GM18861 (cell line): ENCODE data around the gene GYPC.
"Not testable (repeated sequence)": the region's sequence is repeated elsewhere in the genome, so short reads cannot be mapped to it uniquely, and the experiment has no call there.

Experiments
- ATAC-seq: cut with Tn5 transposase; IDR thresholded peaks from one replicate; pipeline ENCODE4 v1.9.1; 2021; ENCODE audit not compliant: unreplicated experiment

The GYPC gene, protein sequence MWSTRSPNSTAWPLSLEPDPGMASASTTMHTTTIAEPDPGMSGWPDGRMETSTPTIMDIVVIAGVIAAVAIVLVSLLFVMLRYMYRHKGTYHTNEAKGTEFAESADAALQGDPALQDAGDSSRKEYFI

DNA sequence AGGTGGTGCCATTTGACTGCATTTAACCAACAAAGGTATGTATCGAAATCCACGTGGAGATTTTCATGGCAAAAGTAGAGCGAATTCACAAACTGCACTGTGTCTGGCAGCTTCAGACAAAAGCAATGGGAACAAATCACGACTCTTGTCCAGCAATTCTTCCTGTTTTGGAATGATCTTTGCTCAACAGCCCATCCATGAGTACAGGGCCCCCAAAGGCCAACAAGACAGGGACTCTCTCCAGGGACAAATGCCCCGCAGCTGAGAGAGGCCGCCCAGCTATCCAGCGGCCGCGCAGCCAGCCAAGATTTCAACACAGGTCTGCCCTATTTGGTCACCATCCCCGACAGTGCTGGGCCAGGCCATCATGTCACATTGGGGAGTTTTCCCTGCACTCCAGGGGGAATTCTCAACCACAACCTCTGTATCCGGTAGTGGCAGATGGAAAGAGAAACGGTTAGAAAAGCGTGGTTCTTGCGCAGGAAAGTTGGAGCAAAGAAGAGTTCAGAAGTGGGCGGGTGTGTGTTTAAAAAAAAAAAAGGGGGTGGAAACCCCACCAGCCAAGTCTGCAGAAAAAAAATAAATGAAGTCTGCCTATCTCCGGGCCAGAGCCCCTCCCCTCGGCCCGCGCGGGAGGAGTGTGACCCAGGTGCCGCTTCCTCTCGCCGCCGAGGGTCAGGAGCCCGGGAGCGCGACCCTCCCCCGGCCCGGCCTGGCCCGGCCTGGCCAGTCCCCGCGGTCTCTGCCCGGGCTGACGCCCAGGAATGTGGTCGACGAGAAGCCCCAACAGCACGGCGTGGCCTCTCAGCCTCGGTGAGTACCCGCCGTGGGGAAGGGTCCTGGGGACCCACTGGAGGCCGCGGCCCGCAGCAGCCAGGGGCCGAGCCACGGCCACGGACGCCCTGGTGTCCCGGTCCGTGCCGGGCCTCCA, at the start of gene GYPC:
TSS of gene GYPC (plus strand) at position 659 of the 931 bp plus-strand sequence. CDS start at position 765, 106 bp downstream.
- ATAC-seq: peak; percentile 23

DNA sequence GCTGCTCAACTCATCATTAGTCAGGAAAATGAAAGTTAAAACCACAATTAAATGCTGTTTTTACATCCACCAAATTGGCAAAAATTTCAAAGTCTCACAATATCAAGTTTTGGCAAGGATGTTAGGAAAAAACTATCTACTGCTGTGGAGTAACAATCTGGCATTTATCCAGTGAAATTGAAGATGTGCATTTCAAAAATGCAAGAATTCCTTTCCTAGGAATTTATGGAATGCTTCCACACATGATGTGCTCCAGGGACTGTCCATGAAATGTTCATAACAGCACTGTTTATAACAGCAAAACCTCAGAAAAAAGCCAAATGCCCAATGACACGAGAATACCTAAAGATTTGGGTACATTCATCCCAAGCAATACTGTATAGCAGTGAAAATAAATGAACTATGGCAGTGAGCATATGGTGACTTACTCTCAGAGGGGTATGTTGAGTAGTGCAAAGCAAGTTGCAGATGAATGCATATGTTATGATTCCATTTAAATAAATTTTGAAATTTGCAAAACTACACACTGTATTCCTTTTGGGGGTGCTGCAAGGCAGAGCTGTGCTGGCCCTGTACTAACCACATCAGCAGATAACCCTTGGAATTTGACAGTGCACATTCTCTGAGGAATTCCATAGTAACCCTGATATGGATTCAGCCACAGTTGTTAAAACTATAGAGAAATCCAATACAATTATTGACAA, 41.3 kb upstream of the GYPC start:
- ATAC-seq: no peak

DNA sequence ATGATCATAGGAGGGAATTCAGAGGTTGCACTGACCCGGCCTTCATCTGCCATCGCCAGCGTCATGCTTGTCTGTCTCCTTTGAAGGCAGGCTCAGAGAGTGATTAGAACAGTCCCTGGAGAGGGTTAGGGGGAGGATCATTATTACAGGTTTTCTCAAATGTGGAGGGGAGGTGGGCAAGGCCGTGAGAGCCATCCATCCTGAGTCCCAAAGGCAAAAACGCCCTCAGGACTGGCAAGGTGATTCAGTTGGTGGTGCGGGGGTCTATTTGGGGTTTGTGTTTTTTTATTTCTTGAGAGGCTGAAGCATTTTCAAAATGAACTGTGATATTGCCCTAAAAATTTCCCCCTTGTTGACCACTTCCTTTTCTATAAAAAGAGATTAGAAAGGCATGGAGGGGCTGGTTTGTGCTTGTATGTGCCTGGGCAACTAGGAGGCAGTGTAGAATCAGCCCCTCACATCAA, 39.3 kb upstream of the GYPC start:
- ATAC-seq: peak; percentile 54

DNA sequence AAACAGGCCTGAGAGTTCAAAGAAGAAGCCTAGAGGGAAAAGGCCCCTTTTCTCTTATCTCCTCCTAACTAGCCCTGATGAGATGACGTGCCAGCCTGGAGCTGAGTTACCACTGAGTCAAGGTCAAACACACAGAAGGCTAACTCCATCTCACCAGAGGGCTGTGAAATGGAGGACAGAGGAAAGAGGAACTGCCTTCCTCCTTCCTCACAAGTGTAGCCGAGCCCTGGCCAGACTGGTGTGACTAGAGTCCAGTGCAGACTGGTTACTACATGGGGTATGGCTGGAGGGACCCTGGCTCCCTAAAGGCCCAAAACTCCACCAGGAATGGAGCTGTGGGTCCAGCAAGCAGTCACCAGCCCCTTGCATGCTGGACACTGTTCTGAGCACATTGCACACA, 35.7 kb upstream of the GYPC start:
- no peak for ATAC-seq

DNA sequence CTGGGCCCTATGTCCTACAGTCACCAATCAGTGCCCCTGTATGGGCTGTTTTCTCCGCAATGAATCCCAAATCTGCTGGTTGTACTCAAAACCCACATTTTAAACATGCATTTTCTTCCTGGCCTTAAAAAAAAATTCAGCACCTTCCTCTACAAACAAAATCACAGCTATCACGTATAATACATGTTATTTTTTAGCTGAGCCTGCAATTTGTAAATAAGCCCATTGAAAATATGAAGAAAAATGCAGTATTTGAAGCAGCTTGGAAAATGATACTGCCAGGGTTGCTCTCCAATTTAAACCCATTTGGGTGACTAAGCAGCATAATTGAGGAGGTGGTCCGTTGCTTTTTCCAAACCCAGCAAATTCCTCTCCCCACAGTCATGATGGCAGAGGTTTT, 33.0 kb upstream of the GYPC start:
- ATAC-seq: no peak

DNA sequence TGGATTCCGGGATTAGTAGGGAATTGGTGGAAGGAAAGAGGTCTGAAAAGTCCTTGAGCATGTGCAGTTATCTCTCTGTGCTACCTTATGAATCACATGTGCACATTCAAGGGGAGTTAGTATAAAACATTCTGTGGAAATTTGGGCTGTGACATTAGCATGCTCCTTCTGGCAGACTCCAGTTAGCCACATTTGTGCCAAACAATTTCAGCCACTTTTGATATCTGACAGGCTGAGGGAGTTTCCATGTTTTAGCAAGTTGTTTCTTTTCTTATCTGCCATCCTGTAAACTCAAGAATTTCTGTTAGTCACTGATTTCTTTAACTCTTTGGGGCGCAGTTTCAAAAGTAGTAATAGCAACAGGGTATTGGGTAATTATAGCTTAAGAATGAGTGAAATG, 28.3 kb upstream of the GYPC start:
- no peak for ATAC-seq

DNA sequence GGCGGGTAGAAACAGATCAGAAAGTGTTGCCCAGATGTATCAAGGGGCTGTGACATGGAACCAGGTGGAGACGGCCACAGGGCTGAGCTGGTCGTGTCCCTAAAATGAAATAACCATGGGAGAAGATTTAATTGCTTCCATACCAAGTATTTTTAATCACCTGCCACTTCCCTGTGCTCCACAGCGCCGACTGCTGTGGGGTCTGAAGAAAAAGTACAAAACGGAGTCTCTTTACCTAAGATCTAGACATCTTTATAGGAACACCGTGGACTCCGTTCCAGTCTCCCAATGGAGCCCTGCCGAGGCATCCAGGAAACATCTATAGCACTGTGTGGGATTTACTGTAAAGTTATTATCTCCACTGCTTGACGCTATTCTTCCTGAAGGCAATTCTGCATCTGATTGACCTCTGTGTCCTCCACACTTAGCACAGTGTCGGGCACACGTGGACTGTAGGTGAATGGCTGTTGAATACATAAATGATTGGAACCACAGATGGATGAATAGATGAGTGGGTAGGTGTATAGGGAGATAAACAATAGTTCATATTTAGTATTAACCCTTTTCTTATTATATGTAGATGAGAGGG, 21.6 kb upstream of the GYPC start:
- ATAC-seq: no peak

DNA sequence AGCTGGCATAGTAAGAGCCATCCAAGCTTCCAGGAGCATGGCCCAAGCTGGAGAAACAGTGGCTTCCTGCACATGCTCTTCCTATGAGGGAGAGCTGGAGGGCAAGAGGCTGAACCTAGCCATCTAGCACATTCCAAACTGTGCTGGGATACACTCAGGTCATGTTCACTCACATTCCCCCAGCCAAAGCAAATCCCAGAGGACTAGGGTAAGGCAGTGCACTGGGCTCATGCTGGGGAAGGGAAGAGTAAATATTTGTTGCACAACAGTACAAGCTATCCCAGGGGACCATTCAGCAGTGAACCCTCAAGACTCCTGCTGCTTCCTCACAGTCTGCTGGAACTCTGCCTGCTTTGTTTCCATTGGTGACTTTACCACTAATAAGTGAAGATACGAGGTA, 20.7 kb upstream of the GYPC start:
- no peak for ATAC-seq

DNA sequence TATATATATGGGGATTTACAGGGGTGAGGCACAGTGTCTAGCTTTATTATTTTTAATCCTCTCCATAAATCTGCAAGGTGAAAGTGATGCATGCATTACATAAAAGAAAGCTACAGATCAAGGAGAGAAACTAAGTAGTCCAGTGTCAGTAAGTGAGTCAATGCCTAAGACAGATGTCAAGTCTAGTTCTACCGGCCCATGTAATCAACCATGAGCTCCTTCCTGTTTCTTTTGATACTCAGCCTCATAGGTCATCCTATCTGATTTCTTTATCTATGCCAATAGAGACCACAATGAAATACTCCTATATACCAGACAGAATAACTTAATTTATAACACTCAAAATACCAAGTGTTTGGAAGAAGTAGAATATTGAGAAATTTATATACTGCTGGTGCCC, 20.2 kb upstream of the GYPC start:
- ATAC-seq: no peak

DNA sequence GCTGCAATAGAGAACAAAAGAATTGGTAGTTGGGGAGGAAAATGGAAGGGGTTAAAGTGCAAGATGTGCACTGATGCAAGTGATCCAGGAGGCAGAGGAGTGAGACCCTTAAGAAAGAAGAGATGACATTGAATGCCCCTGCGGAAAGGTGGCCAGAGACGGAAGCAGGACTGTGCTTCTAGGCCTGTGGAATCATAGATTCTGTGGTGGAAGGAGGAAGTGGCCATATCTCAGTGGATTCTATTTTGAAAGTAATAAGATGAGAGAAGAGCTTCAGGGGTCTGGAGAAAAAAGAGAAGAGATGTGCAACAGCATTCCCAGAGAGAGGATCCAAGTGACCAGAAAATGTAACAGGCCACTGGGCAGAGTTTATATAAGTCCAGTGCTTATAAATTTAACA, 18.6 kb upstream of the GYPC start:
- no peak for ATAC-seq

DNA sequence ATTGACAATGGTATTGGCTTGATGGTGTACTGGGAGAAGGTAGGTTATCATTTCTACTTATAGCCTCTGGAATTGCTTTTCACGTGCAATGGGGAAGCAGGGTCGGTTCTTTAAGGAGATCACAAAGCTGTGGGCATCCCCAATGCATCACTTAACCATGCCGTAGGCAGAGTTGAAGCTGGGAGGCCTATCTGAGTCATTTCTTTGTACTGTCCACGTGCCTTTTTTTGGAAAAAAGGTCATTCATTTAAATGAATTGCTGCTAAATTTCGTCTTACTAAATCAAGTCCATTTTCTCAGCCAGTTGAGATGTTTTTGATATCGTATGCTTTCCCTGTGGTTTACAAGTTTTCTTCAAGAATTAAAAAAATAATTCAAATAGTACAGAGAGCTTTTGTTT, 17.2 kb upstream of the GYPC start:
- ATAC-seq: no peak

DNA sequence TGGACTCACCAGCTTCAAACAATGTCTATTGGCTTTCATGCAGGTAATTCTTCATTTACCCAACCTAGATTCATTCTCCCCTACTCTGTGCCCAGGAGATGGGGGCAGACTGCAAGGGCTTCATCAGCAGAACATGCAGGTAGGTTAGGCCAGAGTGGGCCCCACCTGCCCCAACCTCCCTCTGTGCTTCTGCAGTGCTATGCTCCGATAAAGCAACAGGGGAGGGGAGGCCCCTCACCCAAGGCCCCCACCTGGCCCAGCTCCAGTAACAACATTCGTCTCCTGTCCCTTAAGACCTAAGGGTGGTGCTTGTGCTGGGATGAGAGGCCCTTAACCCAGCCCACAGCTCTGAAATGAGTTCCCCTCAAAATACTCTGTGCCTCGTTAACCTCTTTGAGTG, 16.7 kb upstream of the GYPC start:
- no peak for ATAC-seq

DNA sequence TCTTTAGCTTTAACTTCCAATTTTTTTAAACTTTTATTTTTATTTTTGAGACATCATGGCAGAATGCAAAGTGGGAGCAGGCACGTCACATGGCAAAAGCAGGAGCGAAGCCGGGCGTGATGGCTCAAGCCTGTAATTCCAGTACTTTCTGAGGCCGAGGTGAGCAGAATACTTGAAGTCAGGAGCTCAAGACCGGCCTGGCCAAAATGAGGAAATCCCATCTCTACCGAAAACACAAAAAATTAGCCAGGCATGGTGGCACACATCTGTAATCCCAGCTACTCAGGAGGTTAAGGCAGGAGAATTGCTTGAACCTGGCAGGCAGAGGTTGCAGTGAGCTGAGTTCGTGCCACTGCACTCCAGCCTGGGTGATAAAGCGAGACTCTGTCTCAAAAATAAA, 14.7 kb upstream of the GYPC start:
- peak; percentile 51 for ATAC-seq

DNA sequence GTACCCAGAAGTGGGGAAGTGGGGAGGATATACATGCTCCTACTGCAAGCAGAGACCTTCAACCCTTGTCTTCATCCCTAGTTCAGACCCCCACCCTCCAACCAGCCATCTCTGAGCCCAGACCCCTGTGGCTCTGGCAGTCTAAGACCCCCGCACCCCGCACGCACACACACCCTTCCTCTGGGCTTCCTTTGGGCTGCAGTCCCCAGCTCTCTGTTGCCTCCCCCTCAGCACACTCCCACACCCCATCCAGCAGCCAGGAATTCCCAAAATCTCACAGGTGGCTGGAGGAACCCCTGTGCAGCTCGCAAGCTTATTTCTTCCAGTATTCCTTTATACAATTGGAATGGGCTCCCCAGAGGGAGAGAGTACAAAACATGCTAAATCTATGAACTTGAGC, 13.9 kb upstream of the GYPC start:
- ATAC-seq: no peak

DNA sequence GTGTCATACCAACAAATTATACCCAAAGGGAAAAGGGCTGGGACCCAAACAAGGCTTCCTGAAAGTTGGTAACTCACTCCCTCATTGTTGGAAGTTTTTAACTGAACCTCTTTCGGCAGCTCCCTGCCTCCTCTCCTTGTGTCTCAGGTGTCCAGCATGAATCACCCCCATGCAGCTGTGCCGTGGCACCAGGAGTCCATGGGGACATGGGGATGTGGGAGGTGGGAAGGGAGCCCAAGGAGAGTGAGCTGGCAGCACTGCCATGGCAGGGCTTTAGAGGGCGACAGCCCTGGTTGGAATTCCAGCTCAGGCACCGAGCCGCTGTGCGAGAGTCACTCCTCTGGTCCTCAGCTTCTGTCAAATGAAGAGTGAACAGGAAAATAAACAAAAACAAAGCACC, 12.5 kb upstream of the GYPC start:
- no peak for ATAC-seq

DNA sequence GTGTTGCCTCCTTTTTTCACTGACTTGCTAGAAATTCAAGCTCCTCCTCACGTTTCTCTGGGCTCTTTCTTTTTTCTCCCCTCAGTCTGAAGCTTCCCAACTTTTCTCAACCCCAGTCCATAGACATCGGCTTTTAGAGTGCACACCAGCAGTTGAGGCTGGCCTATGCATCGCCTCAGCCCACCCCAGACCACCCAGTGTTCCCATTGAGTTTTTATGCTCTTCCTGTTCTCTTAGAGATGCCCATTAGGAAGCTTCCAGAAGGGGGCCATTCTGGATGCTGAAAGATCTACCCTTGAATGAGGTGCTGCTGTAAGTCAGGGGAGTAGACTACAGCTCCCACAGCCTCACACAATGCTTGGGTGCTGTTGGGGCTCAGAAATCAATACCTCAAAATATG, 12.0 kb upstream of the GYPC start:
- ATAC-seq: no peak

DNA sequence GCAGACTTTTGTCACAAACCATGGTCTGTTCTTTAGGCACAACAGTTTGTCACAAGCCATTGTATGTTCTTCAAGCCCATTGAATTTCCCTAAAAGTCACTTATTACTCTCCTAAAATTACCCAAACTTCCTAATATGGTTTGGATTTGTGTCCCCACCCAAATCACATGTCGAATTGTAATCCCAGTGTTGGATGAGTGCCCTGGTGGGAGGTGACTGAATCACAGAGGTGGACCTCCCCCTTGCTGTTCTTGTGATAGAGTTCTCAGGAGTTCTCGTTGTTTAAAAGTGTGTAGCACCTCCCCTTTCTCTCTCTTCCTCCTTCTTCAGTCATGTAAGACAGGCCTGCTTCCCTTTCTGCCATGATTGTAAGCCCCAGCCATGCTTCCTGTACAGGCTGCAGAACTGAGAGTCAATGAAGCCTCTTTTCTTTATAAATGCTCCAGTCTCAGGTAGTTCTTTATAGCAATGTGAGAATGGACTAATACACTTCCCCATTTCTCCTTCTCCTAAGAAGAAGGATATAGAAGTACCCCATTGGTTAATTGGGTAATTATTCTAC, 11.2 kb upstream of the GYPC start:
- peak; percentile 84 for ATAC-seq

DNA sequence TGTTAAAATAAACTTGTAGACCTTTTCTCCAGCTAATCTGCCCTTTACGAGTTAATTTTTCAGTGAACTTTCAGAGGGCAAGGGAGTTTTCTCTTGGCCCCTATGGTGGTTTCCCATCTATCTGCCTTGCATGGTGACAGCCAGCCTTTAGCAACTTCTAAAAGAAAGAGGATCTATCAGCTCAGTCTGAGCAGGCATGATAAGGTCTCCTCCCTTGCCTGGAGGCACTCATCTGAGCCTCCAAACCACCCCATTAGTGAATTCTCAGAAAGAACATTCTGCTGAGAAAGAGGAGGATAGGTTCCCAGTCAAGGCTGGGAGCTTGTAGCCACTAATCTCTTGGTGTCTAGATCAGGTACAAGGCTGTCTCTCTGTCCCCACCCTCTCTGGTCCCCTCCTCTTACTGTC, 10.7 kb upstream of the GYPC start:
- ATAC-seq: peak; percentile 46

DNA sequence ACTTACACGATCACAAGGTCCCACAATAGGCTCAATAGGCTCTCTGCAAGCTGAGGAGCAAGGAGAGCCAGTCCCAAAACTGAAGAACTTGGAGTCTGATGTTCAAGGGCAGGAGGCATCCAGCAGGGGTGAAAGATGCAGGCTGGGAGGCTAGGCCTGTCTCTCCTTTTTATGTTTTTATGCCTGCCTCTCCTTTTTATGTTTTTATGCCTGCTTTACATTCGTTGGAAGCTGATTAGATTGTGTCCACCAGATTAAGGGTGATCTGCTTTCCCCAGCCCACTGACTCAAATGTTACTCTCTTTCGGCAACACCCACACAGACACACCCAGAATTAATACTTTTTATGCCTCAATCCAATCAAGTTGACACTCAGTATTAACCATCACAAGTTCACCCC, 9.9 kb upstream of the GYPC start:
- ATAC-seq: no peak

DNA sequence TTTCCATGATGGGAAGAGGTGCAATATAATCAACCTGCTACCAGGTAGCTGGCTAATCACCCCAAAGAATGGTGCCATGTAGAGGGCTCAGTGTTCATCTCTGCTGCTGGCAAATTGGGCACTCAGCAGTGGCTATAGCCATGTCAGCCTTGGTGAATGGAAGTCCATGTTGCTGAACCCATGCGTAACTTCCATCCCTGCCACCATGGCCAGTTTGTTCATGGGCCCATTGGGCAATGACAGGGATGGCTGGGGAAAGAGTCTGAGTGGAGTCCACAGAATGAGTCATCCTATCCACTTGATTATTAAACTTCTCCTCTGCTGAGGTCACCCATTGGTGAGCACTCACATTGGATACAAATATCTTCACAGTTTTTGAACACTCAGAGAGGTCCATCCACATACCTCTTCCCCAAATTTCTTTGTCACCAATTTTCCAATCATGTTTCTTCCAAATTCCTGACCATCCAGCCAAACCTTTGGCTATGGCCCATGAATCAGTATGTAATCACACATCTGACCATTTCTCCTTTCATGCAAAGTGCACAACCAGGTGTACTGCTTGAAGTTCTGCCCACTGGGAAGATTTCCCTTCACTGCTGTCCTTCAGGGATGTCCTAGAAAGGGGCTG, 8.1 kb upstream of the GYPC start:
- ATAC-seq: not testable (repeated sequence)

DNA sequence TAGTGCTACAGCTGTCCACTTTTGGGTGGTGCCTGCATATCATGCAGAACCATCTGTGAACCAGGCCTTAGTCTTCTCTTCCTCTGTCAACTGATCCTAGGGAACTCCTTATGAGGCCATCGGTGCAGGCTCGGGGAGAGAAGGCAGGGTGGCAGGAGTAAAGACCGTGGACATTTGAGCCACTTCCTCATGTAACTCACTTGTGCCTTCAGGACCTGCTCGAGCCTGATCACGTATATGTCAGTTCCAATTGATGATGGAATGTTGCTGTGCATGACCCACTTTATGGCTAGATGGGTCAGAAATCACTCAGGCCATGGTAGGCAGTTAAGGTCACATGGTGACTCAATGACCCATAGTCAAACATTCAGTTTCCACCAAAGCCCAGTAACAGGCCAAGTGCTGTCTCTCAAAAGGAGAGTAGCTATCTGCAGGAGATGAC, 7.6 kb upstream of the GYPC start:
- not testable (repeated sequence) for ATAC-seq
